ENCODE results near the gene SERGEF. TPM values are rescaled to one million over a fixed set of nuclear protein-coding genes. Genes with fewer than 3 reads are reported as not detected.

SERGEF gene
- total and polyA plus RNA-seq, 10 of the 15 experiments (the other 5 are each of a cell fraction or from before 2014, with no cell fraction given), result 14.6 to 27.8 (median 22.4) TPM

- Histone ChIP-seq H3K9ac (ENCODE audit: control insufficient read depth, insufficient read depth, low read length) (no peak overlapping the region), H3K9me3 (replicated peaks; ENCODE audit: control insufficient read depth, insufficient read depth, low read length) (no peaks in the 10 kb centered on the region), H3K4me1 (ENCODE audit: control insufficient read depth, insufficient read depth, low read length) (no peaks in the 10 kb centered on the region), H3K27ac (ENCODE audit: control insufficient read depth, insufficient read depth) (no peak overlapping the region), H3K4me2 (ENCODE audit: control insufficient read depth, insufficient read depth) (no peak overlapping the region), H3K27me3 (replicated peaks in 1 of 2; ENCODE audit: control insufficient read depth in 2 of 2, insufficient read depth in 2 of 2, low read length in 1 of 2) (no peaks in the 10 kb centered on the region), H3K36me3 (ENCODE audit: control insufficient read depth in 2 of 2, insufficient read depth in 2 of 2, low read length in 1 of 2) (no peaks in the 10 kb centered on the region), H4K20me1 (ENCODE audit: control insufficient read depth, insufficient read depth) (no peaks in the 10 kb centered on the region), H3K4me3 (no peak overlapping the region), H2AFZ (ENCODE audit: control insufficient read depth, low read depth, low read length) (no peak overlapping the region), H3K79me2 (ENCODE audit: control insufficient read depth, insufficient read depth, low read length) (no peaks in the 10 kb centered on the region)
- 55% methylated on average over 12 of the region's 17 CpGs for WGBS (ENCODE audit: insufficient coverage, insufficient replicate concordance, low lambda C conversion rate, missing lambda C conversion rate)
- DNase-seq (ENCODE audit: low read depth, low spot score), result peak; percentile 2
- in situ Hi-C loops (cut with MboI), result loop anchor here (5.0 kb wide), 1 partner anchor 215 kb away; no protein-coding TSS in a partner anchor
- SMC1A ChIA-PET (ENCODE audit: uncharacterized antibody, unreplicated experiment), result no interaction called here
- no peak for TF ChIP-seq ESRRA (IDR thresholded peaks at IDR 0.05; ENCODE audit: low read length)
- no peak for TF ChIP-seq FOXK2 (IDR thresholded peaks at IDR 0.05)
- peak in 2 of 3 experiments; percentile 9 to 24; a peak in 2 of 6 replicates for TF ChIP-seq CTCF (IDR thresholded peaks at IDR 0.05 in 2 of 3, conservative IDR thresholded peaks at IDR 0.05 in 1 of 3; ENCODE audit: control insufficient read depth in 2 of 3, extremely low read depth in 1 of 3, insufficient read depth in 1 of 3, low read depth in 3 of 3, low read length in 3 of 3)
- no peak for TF ChIP-seq ZNF217 (IDR thresholded peaks at IDR 0.05)
- TF ChIP-seq ATF7 (IDR thresholded peaks at IDR 0.05; ENCODE audit: low read depth), result 0 out of 2 replicates have a peak, but pooled peaks have one; percentile 15
- TF ChIP-seq RAD21 (IDR thresholded peaks at IDR 0.05; ENCODE audit: insufficient read depth, low read depth, low read length), result 0 out of 2 replicates have a peak, but pooled peaks have one; percentile 8
- TF ChIP-seq E2F8 (IDR thresholded peaks at IDR 0.05; ENCODE audit: low read depth, partially characterized antibody), result no peak
- no peak for TF ChIP-seq YY1 (IDR thresholded peaks at IDR 0.05; ENCODE audit: low read depth, low read length)
- peak; percentile 22; the same call in 1 of the 2 replicates for TF ChIP-seq RUNX3 (IDR thresholded peaks at IDR 0.05; ENCODE audit: low read length)
- no peak for TF ChIP-seq IKZF1 (conservative IDR thresholded peaks at IDR 0.05)
- TF ChIP-seq SMAD5 (IDR thresholded peaks at IDR 0.05; ENCODE audit: low read depth), result no peak
- 0 out of 2 replicates have a peak, but pooled peaks have one; percentile 26 for TF ChIP-seq CREM (IDR thresholded peaks at IDR 0.05; ENCODE audit: low read depth)
- TF ChIP-seq RELA (IDR thresholded peaks at IDR 0.05; ENCODE audit: borderline replicate concordance, partially characterized antibody), result no peak
- intact Hi-C loops (cut with micrococcal nuclease; ENCODE audit: unreplicated experiment), result loop anchor here (1.0 kb wide), 1 partner anchor 213 kb away; no protein-coding TSS in a partner anchor
- CTCF ChIA-PET, result interaction anchor here (5.6 kb wide), 1 partner anchor 217 kb away, joined by 77 read pairs; no protein-coding TSS in a partner anchor
- ATAC-seq, result peak; percentile 79
- POLR2A ChIA-PET, result no interaction called here
- no peak for FAIRE-seq
- RAD21 ChIA-PET (ENCODE audit: unreplicated experiment), result interaction anchor here (2.6 kb wide), 1 partner anchor 216 kb away, joined by 12 read pairs; no protein-coding TSS in a partner anchor
- no TSS peak for BruUV-seq (replicated peaks)
Measured at GRCh38 chr11:17762309-17762974, 250.4 kb downstream of the SERGEF start.
